ENCODE measurements around the gene COX19.

COX19 gene

DNA sequence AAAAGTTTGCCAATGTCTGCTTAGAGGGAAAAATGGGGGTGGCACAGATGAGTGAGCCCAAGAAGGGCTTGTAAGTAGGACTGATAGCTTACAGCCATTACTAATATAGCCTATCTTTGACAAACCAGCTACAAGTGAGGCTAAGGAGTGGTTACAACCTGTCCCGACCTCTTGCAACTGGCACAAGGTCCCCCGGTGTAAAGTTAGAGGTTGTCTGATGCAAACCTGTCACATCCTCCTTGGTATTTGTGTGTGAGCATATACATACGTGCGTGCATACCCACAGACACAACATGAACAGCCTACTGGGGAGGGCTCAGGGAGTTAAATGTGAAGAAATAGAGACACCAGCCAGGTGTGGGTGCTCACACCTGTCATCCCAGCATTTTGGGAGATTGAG, 35.5 kb downstream of the COX19 start:
- DNase-seq, result no peak

DNA sequence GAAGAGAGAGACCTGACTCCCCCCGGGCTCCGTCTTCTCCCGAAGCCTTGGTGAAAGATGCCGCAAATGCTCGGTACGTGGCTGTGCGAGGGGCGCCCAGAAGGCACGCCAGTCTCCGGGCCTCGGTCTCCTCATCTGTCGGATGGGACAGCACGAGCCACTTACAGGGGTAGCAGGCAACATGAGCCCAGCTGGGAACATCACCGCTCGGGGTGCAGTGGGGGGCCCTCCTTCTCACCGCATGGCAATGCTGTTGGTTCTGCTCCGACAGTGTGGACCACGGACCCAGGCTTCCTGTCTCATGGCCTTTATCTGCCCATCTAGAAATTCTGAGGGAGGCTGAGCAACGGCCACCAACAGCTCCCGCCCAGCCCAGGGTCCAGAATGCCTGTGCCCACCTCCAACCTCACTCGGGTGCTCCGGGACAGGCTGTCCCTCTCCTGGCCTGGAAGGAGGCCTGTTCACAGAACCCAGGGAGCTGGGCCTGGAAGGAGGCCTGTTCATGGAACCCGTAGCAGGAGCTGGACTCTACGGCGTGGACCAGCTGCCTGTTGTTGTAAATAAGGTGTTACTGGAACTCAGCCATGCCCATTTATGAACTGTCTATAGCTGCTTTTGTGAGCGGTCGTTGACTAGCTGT, 36.7 kb downstream of the COX19 start:
- no peak for DNase-seq

DNA sequence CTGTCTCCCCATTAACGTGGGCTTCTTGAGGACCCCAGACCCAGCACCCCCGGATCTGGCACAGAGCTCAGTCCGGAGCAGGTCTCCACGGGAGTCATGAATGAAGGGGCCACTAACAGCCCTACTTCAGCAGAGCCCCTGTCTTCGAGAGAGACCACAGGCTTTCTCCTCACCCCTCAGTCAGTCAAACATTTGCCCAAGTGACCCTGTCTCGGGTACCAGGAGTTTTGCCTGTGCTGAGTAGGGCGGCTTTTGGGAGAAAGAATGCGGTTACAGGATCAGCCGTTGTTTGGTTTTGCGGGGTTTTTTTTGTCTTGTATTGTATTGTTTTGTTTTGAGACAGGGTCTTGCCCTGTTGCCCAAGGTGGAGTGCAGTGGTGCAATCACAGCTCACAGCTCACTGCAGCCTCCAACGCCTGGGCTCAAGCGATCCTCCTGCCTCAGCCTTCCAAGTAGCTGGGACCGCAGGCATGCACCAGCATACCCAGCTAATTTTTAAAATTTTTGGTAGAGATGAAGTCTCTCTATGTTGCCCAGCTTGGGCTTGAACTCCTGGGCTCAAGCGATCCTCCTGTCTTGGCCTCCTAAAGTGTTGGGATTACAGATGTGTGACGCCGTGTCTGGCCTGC, 37.4 kb downstream of the COX19 start:
- DNase-seq, result no peak

DNA sequence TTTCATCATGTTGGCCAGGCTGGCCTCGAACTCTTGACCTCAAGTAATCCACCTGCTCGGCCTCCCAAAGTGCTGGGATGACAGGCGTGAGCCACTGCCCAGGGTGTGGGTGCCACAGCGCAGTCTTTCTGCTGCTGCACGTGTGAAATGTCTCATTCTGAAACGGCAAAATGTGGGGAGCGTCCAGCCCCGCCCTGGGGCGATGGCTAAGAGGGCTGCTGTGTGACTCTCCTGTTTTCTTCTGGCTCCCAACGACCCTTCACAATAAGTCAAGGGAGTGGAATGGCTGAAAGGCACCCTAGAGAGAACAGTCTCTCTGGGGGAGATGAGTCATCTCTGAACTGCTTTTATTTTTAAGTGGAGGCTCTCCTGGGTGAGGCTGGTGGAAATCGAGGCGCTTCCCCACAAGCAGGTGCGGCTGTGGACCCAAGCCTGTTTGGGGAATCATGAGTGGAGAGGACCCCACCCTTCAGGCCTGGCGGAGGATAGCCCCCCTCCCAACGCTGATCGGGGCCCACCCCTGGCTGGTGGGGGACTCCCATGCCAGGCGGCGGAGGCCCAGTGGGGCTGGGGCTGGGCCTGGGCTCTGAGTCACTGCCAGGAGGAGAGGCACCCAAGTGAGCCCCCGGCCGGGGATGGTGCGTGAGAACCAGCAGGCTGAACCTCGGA, 38.8 kb downstream of the COX19 start:
- DNase-seq, result no peak

DNA sequence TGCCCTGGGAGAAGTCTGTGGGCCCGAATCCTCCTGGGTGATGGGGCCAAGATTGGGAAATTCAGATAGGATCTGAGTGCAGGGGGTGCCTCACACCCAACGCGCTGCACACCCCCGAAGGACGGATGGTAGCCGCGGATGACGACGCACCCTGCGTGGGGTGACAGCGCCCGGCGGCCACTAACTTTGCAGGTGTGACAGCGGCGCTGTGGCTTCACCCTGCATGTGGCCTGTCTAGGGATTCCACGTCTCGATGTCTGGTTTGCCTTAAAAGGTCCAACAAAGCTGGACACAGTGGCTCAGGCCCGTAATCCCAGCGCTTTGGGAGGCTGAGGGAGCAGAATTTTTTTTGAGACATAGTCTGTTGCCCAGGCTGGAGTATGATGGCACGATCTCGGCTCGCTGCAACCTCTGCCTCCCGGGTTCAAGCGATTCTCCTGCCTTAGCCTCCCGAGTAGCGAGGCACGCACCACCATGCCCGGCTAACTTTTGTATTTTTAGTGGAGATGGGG, 39.4 kb downstream of the COX19 start:
- DNase-seq, result no peak

DNA sequence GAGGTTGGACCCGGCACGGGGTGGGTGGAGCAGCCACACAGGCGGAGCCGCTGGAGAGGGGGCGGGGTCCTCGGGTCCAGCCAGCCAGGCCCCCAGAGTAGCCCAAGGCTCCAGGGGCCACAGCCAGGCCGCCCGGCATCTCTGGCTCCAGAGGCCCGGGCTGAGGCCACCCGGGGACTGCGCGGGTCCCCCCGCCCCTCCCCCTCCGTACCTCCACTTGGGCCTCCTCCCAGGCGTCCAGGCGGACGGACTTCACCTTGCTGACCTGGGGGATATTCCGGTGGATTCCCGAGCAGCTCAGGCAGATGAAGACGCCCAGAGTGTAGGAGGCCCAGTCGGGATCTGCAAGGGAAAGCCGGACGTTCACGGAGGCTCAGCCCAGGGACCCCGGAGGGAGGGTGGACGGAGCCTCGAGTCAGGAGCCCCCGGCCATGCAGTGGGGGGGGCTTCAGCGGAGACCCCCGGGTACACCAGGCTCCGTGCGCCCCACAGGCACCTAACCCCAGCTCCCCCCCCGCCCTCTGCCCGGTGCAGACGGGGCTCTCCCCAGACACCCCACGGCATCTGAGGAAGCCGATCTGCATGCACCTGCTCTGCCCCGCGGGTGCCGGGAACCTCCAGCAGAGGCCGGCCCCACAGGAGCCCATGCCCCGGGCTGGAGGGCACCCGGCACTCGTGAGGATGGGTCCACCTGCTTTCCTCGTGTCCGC, 40.0 kb downstream of the COX19 start:
- DNase-seq, result no peak

DNA sequence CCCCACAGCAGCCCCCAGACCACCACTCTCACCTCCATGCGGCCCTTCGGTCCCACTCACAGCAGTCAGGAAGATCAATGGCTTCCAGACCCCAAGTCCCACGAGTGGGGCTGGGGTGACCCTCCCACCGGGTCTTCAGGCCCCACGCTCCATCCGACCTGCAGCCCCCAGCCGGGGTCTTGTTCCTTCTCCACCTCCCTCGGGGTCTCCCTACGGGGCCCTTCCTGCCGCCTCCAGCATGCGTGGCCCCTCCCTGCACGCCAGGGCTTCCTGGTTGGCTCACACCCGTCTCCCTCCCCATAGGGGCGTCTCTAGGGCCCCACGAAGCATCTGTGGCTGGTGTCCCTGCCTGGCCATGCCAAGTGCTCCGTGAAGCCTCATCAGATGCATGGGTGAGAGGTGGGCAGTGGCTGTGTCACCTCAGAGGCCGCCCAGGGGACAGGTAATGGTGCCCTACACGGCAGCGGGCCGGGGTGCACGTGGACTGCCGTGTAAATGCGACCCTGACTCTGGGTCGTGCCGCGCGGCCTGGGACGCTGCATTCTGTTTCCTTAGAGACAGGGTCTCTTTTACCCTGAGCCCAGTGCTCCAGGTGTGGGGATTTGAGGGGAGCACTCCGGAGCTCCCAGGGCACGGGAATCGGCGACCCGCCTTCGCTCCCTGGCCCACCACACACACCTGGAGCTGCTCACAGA, 40.7 kb downstream of the COX19 start:
- no peak for DNase-seq

DNA sequence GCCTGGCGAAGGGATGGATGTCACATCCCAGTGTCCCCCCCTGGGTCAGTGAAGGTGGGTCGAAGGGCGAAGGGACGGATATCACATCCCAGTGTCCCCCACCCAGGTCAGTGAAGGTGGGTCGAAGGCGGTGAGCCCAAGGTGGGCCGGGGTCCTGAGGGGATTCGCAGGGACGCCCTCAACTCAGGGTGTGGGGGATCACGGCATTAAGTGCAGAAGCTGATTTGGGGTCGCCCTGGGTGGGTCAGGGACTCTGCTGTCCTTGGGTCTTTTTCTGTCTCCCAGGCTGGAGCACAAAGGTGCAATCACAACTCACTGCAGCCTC, 42.7 kb downstream of the COX19 start:
- no peak for DNase-seq

DNA sequence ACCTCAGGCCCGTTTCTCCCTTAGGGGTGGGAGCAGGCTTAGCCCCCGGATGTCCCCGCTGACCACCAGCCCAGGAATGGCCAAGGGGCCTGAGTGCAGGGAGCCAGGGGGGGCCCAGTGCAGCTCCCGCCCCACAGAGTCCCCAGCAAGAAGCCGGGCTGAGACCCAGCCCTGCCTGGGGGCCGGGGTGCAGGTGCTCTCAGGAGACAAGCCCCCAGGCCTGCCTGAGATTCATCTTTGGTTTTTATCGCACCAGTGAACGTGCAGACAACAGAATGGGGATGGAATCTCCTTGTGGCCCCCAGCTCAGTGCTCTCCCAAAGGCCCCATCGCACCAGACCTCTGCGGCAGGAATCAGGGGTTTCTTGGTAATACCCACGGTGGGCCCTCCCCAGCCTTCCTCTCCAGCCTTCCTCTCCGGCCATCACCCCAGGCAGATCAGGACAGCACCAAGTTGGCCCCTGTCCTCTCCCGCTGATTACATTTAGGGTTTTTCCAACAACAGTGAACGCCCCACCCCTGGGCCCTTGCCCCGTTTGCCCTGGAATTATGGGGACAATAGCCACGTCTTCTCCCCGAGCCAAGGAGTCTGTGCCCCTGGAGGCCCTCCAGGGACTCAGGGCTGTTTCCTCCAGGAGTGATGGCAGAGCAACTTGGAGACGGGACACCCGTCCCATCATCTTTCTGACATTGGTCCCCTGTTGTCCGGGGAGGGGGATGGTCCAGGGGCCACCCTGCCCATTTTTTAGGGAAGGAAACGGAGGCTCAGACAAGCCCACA, 43.3 kb downstream of the COX19 start:
- no peak for DNase-seq

DNA sequence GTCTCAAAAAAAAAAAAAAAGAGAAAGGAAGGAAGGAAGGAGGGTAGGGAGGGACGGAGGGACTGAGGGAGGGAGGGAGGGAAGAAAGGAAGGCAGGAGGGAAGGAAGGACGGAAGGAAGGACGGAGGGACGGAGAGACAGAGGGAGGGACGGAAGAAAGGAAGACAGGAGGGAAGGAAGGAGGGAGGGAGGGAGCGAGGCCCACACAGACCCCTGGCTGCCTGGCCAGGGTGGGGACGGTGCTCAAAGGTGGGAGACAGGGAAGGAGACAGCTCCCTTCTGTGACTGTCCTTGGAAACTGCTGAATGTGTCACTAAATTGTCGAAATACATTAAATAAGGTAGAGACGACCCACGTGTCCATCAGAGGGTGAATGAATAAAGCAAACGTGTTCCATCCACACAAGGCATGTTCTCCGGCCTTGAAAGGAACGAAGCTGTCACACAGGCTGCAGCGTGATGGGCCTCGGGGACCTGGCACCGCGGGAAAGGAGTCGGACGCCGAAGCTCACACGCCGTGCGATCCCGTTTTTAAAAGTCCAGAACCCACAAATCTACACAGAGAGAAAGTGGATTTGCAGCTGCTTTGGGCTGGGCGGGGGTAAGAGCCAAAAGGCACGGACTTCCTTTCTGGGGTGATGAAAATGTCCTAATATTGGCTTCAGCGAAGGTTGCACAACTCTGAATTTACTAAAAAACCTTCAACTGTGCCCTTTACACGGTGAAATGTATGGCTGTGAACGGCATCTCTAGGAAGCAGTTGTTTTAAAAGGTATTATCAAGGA, 44.2 kb downstream of the COX19 start:
- DNase-seq, result peak; percentile 5

DNA sequence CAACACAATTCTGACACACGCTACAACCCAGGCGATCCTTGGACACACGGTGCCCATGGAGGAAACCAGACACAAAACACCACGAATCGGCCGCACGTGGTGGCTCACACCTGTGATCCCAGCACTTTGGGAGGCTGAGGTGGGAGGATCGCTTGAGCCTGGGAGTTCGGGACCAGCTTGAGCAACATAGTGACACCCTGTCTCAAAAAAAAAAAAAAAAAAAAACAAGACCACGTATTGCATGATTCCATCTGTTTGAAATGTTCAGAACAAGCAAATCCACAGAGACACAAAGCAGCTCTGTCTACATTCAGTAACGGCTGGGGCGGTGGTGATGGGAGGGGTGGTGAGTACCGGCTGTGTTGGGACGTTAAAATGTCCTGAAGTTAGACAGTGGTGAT, 46.0 kb downstream of the COX19 start:
- DNase-seq, result peak; percentile 9

DNA sequence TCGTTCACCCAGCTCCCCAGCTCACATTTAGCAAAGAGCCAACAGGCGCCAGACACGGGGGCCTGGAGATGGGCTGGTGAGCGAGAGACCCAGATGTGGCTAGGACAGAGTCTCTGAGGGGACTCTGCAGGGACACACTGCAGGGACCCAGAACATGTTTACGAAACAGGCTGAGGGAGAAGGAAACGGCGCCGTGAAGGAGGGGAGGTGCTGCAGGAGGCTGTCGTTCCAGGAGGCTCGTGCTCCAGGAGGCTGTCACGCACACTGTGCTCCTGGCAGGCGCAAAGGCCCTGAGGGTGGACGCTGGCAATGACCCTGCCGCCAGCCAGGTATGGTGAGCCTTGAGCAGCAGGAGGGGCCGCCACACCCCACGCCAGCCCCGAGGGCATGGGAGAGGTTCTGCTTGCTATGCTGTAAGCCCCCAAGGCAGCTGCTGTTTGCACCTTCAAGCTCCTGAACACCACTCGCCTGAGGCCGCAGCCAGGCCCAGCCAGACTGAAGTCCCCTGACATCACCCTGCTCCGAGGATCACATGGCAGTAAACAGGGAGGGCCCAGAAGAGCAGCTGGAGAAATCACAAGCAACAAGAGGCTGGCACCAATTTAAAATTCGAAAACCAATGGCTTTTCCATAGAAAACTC, 48.2 kb downstream of the COX19 start:
- peak; percentile 15 for DNase-seq

DNA sequence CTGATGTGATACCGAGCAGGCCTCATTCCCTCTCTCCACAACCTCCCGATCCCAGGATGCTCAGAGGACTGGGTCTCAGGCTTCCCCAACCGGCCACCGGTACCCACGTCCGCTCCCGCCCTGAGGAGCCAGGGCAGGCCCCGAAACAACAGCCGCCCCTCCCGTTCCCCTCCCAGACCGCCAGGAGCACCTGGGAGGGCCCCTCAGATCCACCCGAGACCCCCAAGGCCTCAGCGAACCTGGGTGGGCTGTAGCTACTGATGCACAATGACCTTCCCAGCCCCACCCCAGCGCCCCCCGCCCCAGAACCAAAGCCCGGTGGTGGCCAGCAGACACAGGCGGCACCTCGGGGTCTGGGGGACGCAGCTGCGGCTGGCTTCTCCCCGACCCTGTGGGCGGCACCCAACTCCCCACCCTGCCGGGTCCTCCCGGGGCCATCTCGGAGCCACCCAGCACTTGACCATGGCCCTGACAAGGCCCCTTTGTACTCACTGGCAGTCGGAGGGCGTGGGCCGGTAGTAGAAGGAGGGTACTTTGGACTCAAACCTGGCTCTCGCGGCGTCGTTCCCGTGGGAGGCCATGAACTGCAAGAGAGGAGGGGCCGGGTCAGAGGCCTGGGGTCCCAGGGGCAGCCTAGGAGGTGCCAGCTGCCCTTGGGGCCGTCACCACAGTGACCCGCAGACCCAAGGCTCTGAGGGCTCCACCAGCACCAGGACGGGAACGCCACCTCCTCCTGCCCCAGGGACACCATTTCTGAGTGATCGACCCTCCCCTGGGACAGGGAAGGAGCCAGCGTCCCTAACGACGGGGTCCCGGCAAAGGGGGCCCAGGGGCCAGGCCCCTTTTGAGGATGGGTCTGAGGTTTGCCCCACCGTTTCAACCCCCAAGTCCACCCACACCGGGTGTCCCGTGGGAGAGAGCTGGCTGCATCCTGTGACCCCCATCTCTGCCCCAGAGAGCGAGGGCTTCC, 49.0 kb downstream of the COX19 start:
- peak; percentile 24 for DNase-seq

DNA sequence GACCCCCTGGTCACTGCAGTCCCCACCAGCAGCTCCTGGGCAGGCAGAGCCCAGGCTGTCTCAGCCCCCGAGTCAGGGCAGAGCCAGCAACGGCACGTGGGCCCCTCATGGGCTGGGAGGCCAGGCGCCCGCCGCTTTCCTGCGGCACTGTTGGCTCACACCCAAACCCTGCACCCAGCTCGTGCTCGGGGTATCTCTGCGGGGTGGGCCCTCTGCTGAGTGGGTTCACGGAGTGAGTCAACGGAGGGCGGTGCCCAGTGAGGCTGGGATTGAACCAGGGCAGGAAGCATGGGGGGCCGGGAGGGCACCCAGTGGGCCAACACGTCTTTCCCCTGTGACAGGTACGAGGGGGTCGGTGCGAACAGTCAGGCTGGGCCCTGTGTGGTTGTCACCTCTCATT, 49.7 kb downstream of the COX19 start:
- peak; percentile 91 for DNase-seq

DNA sequence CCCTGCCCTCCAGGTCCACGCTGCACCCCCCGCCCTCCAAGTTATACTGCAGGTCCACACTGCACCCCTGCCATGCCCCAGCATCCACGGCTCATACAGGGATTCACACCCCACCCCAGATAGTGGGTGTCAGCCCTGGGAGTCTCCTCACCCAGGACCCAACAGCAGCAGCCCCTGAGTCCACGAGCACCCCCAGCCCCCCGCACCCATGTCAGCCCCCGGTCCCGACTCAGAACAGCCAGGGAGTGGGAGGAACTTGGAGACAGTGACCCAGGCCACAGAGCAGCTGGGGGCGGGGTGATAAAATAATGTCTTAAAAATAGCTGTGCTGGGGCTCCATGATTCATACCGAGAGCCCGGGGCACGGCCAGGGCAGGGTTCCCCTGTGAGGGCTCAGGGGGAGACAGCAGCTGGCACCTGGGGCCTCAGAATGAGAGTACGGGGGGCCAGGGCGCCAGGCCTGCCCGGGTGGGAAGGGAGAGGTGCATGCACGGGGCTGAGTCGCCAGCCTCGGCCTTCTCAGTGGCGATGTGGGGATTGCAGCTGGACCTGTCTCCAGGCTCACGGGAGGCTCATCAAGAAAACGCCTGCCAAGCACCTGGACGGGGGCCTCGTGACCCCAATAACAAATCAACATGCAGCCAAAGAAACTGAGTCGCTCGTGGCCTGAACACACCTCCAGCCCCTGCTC, 50.7 kb downstream of the COX19 start:
- DNase-seq, result peak; percentile 66

DNA sequence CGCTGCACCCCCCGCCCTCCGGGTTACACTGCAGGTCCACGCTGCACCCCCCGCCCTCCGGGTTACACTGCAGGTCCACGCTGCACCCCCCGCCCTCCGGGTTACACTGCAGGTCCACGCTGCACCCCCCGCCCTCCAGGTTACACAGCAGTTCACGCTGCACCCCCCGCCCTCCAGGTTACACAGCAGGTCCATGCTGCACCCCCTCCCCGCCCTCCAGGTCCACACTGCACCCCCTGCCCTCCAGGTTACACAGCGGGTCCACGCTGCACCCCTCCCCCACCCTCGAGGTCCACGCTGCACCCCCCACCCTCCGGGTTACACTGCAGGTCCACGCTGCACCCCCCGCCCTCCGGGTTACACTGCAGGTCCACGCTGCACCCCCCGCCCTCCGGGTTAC, 51.3 kb downstream of the COX19 start:
- peak; percentile 14 for DNase-seq

DNA sequence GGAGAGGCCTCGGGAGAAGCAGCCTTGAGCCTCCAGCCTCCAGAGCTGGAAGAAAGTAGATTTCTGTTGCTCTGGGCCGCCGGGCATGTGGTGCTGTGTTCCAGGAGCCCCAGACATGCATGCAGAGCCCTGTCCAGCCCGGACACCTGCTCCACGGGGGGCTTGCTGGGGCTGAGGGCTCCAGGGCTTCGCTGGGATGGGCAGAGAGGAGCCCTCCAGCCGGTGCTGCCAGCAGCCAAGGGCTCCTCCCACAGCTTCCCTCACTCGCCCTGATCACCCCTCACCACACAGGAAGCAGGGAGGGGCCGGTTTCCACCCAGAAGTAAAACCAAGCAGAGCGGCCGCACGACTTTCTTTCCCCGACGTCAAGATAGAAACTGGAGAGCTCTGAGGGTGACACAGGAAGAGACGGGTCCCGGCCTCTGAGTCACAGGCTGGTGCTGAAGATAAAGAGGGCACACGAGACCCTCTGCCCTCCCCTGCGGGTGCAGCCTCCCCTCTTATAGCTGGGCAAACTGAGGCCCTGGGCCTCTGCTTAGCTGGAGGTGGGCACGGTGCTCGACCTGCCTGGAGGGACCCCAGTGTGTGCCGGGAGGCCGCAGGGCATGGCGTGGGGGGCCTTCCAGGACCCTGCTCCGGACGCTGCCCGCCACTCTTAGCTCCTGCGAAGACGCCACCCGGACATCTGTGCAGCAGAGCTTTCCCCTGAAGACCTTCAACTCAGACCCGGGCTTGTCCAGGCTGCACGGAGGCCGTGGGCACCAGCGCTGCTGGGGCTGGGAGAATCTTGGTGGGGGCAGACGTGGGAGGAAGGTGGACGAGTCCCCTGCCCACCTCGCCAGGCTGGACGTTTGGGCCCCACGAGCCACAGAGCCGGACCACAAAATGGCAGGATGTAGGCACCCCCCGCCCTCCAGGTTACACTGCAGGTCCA, 52.0 kb downstream of the COX19 start:
- peak; percentile 90 for DNase-seq

Measured in activated CD8-positive, alpha-beta memory T cell treated with anti-CD3 and anti-CD28 coated beads, Interleukin-2, amount 50 U/mL, for 4 hours (primary cell).